GM19043 (cell line): ENCODE results near the gene XPO5.
"Not testable (repeated sequence)": the region's sequence is repeated elsewhere in the genome, so short reads cannot be mapped to it uniquely, and the experiment has no call there.

Source experiments
- ATAC-seq: cut with Tn5 transposase; IDR thresholded peaks from one replicate; pipeline ENCODE4 v1.9.1; 2021; ENCODE audit warnings: low read depth; ENCODE audit not compliant: unreplicated experiment

The XPO5 gene

DNA sequence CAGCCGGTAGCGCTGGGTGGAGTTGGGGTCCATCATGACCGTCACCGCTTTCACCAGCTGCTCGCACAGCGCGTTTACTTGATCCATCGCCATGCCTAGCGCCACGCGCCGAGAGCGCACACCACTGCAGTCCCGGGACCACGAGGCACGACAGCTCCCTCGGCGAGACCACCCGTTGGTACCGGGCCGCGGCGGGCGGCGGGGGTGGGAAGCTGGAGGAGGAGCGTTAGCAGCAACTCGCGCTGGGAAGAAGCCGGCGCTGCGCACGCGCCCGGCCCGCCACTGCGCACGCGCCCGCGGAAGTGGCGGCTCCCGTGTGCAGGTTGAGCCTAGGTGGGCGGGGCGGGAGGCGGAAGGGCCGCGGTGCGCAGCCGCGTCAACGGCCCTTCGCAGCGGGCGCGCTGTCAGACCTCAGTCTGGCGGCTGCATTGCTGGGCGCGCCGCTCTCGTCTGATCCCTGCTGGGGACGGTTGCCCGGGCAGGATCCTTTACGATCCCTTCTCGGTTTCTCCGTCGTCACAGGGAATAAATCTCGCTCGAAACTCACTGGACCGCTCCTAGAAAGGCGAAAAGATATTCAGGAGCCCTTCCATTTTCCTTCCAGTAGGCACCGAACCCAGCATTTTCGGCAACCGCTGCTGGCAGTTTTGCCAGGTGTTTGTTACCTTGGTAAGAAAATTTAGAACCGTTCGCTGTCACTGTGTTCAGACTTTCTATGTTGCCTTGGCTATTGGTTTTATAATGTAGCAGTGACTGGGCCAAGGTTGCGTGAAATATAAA lies at the start of gene XPO5, which contains the start of gene POLH:
Gene XPO5 (minus strand): TSS at position 267 of the 780 bp plus-strand sequence. CDS start 174 bp downstream, at position 93.
Gene POLH (plus strand): TSS at position 414 of the 780 bp plus-strand sequence. CDS start 6,135 bp downstream, outside the sequence.
- ATAC-seq = peak; percentile 91

DNA sequence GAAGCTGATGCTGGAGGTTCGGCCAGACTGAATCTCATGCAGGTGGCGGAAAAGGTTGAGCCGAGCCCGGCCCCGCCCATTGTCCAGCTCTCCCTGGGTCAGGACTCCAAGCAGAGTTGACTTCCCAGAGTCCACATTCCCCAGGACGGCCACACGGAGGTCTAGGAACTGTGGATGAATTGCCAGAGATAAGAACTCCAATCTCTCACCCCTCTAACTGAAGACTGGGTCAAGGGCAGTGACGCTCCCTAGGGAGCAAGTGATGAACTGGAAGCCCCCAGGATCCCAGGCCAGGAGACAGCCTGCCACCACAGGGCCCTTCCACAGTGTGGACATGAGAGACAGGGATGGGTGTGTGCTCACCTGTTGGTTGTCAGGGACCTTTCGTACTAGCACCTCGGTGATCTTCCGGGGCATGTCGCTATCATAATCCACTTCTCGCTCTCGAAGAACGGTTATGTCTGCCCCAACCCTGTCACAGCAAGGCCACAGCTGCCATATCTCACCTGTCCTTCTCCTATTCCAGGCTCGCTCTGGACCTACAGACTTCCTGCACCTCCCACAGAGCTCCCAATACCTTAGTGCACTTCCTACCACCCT lies 49.7 kb upstream of the XPO5 start:
- no peak for ATAC-seq

DNA sequence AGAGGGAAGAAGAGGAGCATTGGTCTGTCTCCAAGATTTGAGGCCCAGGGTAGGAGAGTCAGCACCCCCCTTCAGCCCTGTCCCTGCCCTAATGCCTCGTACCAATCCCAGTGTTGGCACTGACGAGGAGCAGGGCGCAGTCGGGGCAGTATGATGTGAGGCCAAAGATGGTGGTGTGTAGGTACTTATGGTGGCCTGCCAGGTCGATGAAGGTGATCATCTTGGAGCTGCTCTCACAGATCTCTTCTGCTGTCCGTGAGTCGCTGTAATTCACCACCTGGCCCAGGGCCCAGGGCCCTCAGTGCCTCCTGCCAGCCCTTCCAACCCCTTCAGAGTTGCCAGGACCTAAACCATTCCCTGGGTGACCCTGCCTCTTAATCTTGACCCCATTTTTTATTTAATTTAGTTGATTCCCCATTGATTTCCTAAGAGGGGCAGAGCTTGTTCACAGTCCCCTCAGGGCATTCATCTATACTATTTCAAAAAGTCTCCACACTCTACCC lies 49.0 kb upstream of the XPO5 start:
- no peak for ATAC-seq

DNA sequence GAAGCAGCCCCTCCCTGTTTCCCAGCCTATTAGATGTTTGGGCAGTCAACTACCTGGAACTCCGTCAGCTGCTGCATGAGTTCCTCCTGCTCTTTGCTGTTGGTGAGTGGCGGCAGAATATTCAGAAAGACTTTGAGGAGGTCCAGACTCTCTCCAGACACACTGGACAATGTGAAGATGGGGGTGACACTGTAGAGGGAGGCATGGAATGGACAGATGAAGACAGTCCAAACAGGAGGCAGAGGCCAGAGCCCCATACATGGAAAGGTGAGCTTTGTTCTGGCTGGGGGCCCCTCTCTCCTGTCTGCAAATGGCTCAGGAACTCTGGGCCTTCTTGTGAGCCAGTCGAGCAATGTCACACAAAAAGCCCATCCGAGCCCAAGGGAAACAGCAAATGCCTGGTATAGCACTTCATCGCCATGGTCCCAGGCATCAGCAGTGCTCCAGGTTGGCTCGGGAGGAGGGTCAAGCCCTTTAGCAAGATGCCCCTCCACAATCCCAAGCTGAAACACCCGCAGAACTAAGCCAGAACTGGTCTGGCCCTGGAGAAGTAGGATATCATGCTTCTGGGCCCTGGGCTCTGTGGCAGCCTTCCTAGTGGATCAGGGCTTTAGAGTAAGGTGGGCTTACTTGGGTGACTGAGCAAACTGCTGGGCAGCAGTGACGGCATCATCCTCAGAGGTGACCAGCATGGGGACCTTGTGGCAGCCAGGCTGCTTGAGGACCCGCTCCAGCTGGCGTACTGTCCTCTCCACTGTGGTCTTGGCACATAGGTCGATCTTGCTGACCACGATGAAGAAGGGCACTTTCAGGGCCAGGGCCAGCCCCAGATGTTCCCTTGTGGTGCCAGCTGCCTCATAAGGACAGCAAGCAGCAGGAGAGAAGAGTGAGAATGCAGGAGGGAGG lies 48.3 kb upstream of the XPO5 start:
- no peak for ATAC-seq

DNA sequence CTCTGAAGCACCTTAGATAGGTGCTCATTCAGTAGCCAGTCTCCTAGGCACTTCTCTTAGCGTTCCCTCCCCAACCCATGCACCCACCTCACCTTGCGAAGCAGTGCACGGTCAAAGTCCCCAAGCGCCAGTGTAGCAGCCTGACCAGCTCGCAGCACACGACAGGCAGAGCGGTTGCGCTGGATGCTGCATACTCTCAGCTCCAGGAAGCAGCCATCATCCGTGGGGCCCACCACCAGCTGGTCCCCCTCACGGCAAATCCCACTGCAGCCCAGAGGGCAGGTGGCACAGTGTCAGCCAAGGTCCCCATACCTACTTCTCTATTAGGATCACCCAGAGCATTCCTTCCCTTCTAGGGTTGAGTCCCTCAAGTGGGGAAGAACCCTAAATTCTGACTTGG lies 46.7 kb upstream of the XPO5 start:
- ATAC-seq = no peak

DNA sequence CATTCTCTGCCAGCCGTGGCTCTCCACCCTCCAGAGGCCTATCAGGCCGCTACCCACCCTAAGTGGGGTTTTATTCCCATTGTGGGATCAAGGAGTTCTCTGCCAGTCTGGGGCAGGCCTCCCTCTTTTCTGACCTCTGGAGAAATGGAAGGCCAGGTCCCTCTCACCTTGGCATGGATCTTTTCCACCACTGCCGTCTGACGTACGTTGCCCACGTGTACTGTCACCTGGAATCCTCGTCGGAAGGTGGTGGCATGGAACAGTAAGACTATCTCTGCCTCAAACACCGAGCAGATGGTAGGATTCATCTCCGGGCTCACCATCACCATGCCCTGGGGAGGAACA lies 46.0 kb upstream of the XPO5 start:
- ATAC-seq = no peak

DNA sequence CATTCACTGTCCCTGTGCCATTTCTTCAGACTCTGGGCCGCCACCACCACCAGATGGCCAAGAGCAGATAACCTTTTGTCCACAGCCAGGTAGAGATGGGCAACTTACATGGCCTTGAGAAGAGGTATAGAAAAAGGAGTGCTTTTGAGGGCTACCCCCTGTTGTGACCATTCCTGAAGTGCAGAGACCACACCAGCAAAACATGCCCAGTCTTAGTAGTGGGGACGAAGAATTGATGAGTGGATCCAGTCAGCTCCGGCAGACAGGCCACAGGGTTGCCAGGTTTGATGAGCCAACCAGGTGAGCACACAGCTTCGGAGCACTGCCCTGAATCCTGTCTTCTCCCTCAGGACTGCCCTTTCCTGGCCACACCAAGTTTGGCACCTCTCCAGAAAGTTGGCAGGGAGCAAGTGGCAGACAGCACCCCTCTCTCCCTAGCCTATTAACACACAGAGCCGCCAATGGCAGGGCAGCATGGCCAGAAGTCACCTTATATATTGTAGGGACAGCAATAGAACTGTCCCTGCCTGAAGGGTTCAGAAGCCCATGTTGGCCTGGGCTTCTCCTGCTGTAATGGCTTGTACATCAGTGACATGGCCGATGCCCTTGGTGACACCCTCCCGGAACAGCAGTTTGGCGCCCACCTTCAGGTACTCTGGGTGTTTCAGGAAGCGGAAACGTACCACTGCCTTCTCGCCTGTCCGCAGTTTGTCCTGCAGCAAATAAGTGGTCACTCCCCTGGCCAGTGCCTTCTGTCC lies 45.4 kb upstream of the XPO5 start:
- ATAC-seq = no peak

DNA sequence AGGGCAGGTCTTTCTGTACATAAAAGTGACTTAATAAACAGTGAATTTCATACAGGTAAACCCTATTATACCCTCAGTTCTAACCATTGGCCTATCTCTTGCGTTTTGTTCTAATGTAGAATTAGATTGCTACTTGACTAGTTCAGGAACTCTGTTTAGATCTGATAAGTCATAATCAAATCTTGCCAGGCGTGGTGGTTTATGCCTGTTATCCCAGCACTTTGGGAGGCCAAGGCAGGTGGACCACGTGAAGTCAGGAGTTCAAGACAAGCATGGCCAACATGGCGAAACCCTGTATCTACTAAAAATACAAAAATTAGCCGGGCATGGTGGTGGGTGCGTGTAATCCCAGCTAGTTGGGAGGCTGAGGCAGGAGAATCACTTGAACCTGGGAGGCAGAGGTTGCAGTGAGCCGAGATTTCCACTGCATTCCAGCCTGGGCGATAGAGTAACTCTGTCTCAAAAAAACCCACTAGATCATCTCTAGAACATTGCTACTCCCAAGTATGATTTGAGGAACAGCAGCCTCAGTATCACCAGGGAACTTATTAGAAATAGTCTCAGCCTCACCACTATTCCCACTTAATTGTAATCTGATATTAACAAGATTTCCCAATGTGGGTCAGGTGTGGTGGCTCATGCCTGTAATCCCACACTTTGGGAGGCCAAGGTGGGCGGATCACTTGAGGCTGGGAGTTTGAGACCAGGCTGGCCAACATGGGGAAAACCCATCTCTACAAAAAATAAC lies 41.1 kb upstream of the XPO5 start:
- no peak for ATAC-seq

DNA sequence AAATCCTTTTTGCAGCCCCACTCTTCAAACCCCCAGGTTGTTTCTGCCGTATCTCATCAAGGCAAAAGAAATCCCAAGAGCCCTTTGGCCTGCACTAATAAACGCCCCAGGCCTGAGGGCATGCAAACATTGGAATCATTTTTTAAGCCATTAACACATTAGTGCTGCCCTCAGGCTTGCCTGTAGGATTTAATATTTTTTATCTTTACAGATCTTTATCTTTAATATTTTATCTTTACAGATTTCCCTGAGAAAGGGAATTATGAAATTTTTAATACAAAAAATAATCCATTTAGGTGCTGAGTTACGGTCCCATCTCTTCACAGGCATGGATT lies 38.5 kb upstream of the XPO5 start:
- no peak for ATAC-seq

DNA sequence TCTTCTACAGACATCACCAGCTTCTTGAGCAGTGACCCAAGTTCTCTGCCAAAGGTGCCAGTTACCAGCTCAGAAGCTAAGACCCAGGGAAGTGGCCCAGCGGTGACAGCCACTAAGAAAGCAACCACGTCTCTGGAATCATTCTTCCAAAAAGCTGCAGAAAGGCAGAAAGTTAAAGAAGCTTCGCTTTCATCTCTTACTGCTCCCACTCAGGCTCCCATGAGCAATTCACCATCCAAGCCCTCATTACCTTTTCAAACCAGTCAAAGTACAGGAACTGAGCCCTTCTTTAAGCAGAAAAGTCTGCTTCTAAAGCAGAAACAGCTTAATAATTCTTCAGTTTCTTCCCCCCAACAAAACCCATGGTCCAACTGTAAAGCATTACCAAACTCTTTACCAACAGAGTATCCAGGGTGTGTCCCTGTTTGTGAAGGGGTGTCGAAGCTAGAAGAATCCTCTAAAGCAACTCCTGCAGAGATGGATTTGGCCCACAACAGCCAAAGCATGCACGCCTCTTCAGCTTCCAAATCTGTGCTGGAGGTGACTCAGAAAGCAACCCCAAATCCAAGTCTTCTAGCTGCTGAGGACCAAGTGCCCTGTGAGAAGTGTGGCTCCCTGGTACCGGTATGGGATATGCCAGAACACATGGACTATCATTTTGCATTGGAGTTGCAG lies 38.0 kb upstream of the XPO5 start:
- no peak for ATAC-seq

DNA sequence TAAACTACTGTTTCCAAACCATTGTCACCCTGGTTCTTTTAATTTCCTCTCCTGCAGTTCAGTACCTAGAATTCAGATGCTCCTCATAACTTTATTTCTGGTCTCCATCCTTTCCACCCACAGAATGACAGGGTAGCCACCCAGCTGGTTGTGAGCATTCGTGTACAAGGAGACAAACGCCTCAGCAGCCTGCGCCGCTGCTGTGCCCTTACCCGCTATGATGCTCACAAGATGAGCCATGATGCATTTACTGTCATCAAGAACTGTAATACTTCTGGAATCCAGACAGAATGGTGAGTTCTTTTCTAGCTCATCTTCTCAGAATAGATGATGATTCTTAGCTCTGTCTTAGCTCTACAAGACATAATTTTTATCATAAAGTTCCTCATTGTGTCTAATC lies 34.6 kb upstream of the XPO5 start:
- no peak for ATAC-seq

DNA sequence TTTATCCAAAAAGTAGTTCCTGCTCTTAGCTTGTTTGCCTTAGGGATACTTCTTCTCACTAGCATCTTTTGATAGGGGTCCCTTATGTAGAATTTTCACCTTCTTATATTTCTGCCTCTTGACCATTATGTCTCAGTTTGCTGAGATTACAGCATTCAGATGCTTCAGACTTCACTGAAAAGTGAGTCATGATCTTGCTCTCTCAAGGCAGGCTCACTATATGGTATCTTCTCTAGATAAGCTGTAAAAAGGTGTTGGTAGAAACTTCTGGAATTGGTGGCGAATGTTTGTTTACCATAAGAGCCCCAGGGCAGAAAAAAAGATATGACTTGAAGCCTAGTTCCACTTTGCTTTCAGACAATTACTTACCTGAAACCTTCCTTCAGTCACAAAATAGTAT lies 33.6 kb upstream of the XPO5 start:
- ATAC-seq = no peak

DNA sequence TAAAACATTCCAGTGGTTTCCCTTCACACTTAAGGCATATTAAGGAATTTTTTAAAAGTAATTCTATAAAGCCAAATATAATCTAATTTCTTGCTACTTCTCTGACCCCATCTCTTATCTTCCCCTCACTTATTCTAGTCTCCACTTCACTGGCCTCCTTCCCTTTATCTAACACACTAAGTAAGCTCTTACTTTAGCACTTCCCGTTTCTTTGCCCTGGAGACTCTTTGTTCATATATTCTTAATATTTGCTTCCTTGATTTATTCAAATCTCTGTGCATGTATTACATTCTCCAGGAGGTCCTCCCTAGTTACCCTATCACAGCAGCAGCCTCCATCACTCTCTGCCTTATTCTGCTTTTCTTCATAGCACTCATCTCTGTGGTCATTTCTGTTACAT lies 33.0 kb upstream of the XPO5 start:
- no peak for ATAC-seq

DNA sequence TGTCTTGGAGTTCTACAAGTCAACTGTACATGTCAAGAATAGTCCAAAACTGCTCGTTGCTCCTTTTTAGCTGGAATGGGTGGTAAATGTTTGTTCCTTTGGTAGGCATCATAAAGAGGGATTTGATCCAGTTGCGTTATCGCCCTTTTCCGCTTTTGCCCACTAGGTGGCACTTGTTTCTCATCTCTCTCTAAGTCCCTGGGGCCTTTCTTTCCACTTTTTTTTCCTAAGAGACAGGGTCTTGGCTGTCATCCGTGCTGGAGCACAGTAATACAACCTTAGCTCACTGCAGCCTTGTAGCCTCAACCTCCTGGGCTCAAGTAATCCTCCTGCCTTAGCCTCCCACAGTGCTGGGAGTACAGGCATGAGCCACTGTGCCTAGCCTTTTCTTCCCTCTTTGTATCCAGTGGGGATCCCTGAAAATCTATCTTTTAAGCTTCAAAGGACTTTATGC lies 32.5 kb upstream of the XPO5 start:
- ATAC-seq = no peak

DNA sequence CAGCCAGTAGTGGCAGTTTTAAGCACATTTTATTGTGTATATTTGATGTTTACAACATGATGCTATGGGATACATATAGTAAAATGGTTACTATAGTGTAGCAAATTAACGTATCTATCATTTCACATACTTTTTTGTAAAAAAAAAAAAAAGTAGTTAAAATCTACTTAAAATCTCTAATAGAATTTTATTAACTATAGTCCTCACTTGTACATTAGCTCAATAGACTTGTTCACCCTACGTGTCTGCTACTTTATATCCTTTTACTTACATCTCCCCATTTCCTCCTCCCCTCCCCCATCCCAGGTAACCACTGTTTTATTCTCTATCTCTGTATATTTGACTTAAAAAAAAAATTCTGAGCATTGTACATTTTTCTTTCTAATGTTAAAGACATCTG lies 30.2 kb upstream of the XPO5 start:
- ATAC-seq = no peak

DNA sequence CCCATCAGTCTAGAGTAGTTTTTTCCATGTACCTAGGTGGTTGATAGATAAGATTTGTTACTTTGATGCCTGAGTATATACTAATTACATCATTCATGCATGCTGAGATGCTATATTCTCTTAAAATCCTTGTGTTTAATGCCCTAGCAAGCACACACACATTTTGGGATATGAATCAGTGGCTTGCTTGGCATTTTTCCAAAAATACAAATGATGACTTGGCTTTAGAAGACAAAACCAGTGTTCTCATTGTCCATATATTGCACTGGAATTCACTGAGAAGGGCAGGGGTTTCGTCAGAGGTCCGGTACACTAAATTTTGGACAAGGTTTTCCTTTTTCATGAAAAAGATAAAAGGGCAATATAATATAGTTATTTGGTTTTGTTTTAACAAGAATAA lies 28.3 kb upstream of the XPO5 start:
- ATAC-seq = no peak

DNA sequence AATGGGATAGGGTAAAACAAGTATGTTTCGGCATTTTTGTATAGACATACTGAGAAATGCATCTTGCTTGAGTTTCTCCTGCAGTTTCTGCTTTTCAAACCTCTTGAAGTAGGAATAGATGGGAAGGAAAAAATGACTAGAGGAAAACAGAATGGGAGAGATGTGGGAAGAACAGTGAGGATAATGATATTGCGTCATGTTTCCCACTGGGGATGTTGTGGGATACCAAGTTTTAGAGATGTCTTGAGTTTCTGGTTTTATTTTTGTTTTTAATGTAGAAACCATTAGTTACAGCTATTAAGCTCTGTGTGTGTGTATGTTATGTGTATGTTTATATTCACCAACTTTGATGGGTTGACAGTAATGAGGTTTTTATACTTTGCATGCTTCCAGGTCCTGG lies 24.8 kb upstream of the XPO5 start:
- ATAC-seq = no peak

DNA sequence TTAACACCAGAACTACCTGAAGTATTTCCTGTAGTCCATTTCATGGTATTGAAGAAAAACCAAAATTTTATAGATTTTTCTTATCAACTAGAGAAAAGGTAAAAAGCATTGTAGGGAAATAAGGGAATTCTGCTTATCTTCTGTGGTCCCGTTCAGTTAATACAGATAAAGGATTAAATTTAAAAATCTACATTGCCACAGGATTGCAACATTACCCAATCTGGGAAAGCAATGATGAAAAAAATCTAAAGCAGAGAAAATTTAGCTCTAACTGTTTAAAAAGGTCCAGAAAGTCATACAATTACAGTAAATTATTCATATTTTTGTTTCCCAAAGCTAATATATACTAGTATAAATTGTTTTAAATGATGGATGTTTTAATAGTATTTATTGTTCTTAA lies 18.1 kb upstream of the XPO5 start:
- ATAC-seq = no peak

DNA sequence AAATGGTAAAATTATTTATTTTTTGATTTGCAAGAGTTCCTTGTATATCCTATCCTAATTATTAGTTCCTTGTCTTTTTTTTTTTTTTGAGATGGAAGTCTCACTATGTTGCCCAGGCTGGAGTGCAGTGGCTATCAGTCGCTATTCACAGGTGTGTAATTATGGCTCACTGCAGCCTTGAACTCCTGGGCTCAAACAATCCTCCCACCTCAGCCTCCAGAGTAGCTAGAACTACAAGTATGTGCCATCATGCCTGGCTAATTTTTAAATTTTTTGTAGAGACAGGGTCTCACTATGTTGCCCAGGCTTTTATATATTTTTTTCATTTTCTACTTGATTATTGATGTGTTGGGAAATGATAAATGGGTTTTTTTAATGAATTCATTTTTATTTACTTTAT lies 13.7 kb upstream of the XPO5 start:
- ATAC-seq = not testable (repeated sequence)
